Testis (tissue), 3 donors: ENCODE measurements around the gene ZNF37A. TPM values are rescaled to one million over a fixed set of nuclear protein-coding genes. Genes with fewer than 3 reads are reported as not detected.
A peak's percentile ranks its signal among the peaks of the same experiment; 100 is the strongest.
"Not testable (repeated sequence)": the region's sequence is repeated elsewhere in the genome, so short reads cannot be mapped to it uniquely, and the experiment has no call there.

Experiments used
- DNase-seq: peaks from one replicate; pipeline ENCODE4 v3.0.0-alpha.2; 2019
- H3K27ac ChIP-seq, 2 donors: fragments of 200-600 bp; sonication (generic); one replicate each; pipeline ENCODE4 v1.5.1; 2019
- H3K27me3 ChIP-seq: fragments of 200-600 bp; sonication (generic); one replicate; pipeline ENCODE4 v1.5.1; 2019
- H3K36me3 ChIP-seq: fragments of 200-600 bp; sonication (generic); one replicate; pipeline ENCODE4 v1.5.1; 2017; ENCODE audit warnings: low read depth; ENCODE audit errors: missing control alignments
- H3K4me1 ChIP-seq: fragments of 200-600 bp; sonication (generic); one replicate; pipeline ENCODE4 v1.5.1; 2019
- H3K4me3 ChIP-seq, 2 donors: fragments of 200-600 bp; sonication (generic); one replicate each; pipeline ENCODE4 v1.5.1; 2017 to 2019
- H3K9me3 ChIP-seq: fragments of 200-600 bp; sonication (generic); one replicate; pipeline ENCODE4 v1.5.1; 2017
- CTCF ChIP-seq, 3 experiments: fragments of 450-650 bp in 2 of 3; fragments of 200-600 bp in 1 of 3; sonication (generic) in 1 of 3; IDR thresholded peaks; one replicate each; pipeline ENCODE4 v1.5.1; 2016 to 2019; ENCODE audit warnings: antibody characterized with exemption in 3 of 3, mild to moderate bottlenecking in 2 of 3, moderate library complexity in 1 of 3
- POLR2A ChIP-seq: fragments of 450-650 bp; IDR thresholded peaks from one replicate; pipeline ENCODE4 v1.6.1; 2017; ENCODE audit warnings: antibody characterized with exemption, mild to moderate bottlenecking, moderate library complexity
- WGBS, 2 donors: methylation state at CpG; one replicate each; pipeline ENCODE4 v1.1.5; 2018; 5-methylcytosine and 5-hydroxymethylcytosine counted together
- intact Hi-C: fragments of 100-400 bp; cut with DNase I; formaldehyde crosslinking; loops from one replicate; pipeline ENCODE4 v1.15.1; 2023; ENCODE audit warnings: low total_unique reads
- polyA plus RNA-seq: library from polyadenylated mRNA; stranded (reverse); fragments of 350-450 nt; fragmentation: Illumina TruSeq; extraction: RNeasy Lipid Tissue Mini Kit (QIAGEN cat#74804); gene quantifications from one replicate; pipeline ENCODE4 v1.2.3, GENCODE V29; 2014; ENCODE audit warnings: low read depth, low replicate concordance; ENCODE audit not compliant: insufficient read depth
- total RNA-seq, 2 donors: library from RNA; depleted of rRNA; stranded (reverse); fragments of >200 nt; gene quantifications; one replicate each; pipeline ENCODE4 v1.2.3, GENCODE V29; 2016

The ZNF37A gene
- total and polyA plus RNA-seq, 3 donors from 2014 or later: 3.3 to 15.3 (median 13.7) TPM

- DNase-seq: no peak
- Histone ChIP-seq H3K9me3 (no peaks in the 10 kb centered on the region), H3K4me3 (no peak overlapping the region), H3K27ac (no peak overlapping the region), H3K4me1 (no peaks in the 10 kb centered on the region), H3K27me3 (no peaks in the 10 kb centered on the region), H3K36me3 (no peaks in the 10 kb centered on the region)
- intact Hi-C loops: no loop called here
- no peak for TF ChIP-seq CTCF (IDR thresholded peaks at IDR 0.05)
- no peak for TF ChIP-seq POLR2A
- WGBS, 2 donors: 87 to 90% methylated on average over 11 of the region's 11 CpGs
These were observed 52.6 kb downstream of the ZNF37A start for GRCh38 chr10:38146579-38147333.

GRCh38 chr10:38147686-38148085 lies 53.5 kb downstream of the ZNF37A start:
- Histone ChIP-seq H3K4me3 (no peak overlapping the region), H3K27ac (no peak overlapping the region), H3K36me3 (no peaks in the 10 kb centered on the region), H3K9me3 (no peaks in the 10 kb centered on the region), H3K27me3 (no peaks in the 10 kb centered on the region), H3K4me1 (no peaks in the 10 kb centered on the region)
- WGBS, 2 donors: 84 to 92% methylated on average over 1 of the region's 1 CpG
- no peak for DNase-seq
- TF ChIP-seq CTCF (IDR thresholded peaks at IDR 0.05): no peak
- TF ChIP-seq POLR2A: no peak
- intact Hi-C loops: no loop called here

GRCh38 chr10:38150891-38151463 lies 56.8 kb downstream of the ZNF37A start:
- H3K9me3 ChIP-seq, intact Hi-C loops, H3K27me3 ChIP-seq, DNase-seq, H3K4me3 ChIP-seq, H3K4me1 ChIP-seq, H3K27ac ChIP-seq, H3K36me3 ChIP-seq: not testable (repeated sequence)
- 82 to 84% methylated on average over 5 of the region's 5 CpGs for WGBS, 2 donors

- TF ChIP-seq CTCF (IDR thresholded peaks at IDR 0.05) (no peak), POLR2A (no peak)
- H3K4me1 ChIP-seq: no peaks in the 10 kb centered on the region
- H3K36me3 ChIP-seq: no peaks in the 10 kb centered on the region
- WGBS, 2 donors: 58 to 81% methylated on average over 11 to 37 of the region's 37 CpGs
- H3K27me3 ChIP-seq: no peaks in the 10 kb centered on the region
- no peak for DNase-seq
- no peaks in the 10 kb centered on the region for H3K9me3 ChIP-seq
- H3K27ac ChIP-seq: no peak overlapping the region
- intact Hi-C loops: no loop called here
- peak overlapping the region; percentile 18 to 33 for H3K4me3 ChIP-seq
These were observed 62.5 kb downstream of the ZNF37A start for GRCh38 chr10:38156416-38157269.

- Histone ChIP-seq H3K4me1 (no peaks in the 10 kb centered on the region), H3K27ac (no peak overlapping the region), H3K27me3 (no peaks in the 10 kb centered on the region), H3K9me3 (no peaks in the 10 kb centered on the region), H3K4me3 (peak overlapping the region; percentile 18 to 33), H3K36me3 (no peaks in the 10 kb centered on the region)
- WGBS, 2 donors: 67 to 74% methylated on average over 5 to 10 of the region's 10 CpGs
- intact Hi-C loops: no loop called here
- TF ChIP-seq CTCF (IDR thresholded peaks at IDR 0.05): no peak
- TF ChIP-seq POLR2A: no peak
- DNase-seq: peak; percentile 23
These were observed 63.1 kb downstream of the ZNF37A start for GRCh38 chr10:38157270-38157685.
